Measurements from ENCODE around the gene LNX1.

The LNX1 gene

GRCh38 chr4:53598901-53599300, 7.6 kb upstream of the LNX1 start:
- no peak for DNase-seq

- DNase-seq, result no peak
These were observed 7.2 kb upstream of the LNX1 start for GRCh38 chr4:53598483-53598882.

- DNase-seq, result no peak
These were observed 5.6 kb upstream of the LNX1 start for GRCh38 chr4:53596901-53597300.

GRCh38 chr4:53595834-53596233, 4.5 kb upstream of the LNX1 start:
- no peak for DNase-seq

GRCh38 chr4:53595204-53595603, 3.9 kb upstream of the LNX1 start:
- DNase-seq, result no peak

- DNase-seq, result no peak
These were observed 2.5 kb upstream of the LNX1 start for GRCh38 chr4:53593765-53594164.

- DNase-seq, result no peak
These were observed 1.6 kb upstream of the LNX1 start for GRCh38 chr4:53592686-53593501.

- no peak for DNase-seq
These were observed 836 bp upstream of the LNX1 start for GRCh38 chr4:53592122-53592521.

- DNase-seq, result no peak
These were observed 1.1 kb downstream of the LNX1 start for GRCh38 chr4:53590187-53590586.

GRCh38 chr4:53589511-53589910, 1.8 kb downstream of the LNX1 start:
- no peak for DNase-seq

- no peak for DNase-seq
These were observed 4.2 kb downstream of the LNX1 start for GRCh38 chr4:53587135-53587534.

- DNase-seq, result no peak
These were observed 5.0 kb downstream of the LNX1 start for GRCh38 chr4:53586121-53586816.

GRCh38 chr4:53584658-53585057, 6.6 kb downstream of the LNX1 start:
- no peak for DNase-seq

GRCh38 chr4:53583513-53583912, 7.8 kb downstream of the LNX1 start:
- no peak for DNase-seq

GRCh38 chr4:53582194-53582593, 9.1 kb downstream of the LNX1 start:
- no peak for DNase-seq

- no peak for DNase-seq
These were observed 11.0 kb downstream of the LNX1 start for GRCh38 chr4:53580274-53580673.

- no peak for DNase-seq
These were observed 11.5 kb downstream of the LNX1 start for GRCh38 chr4:53579826-53580225.

GRCh38 chr4:53576676-53577372, 14.5 kb downstream of the LNX1 start:
- DNase-seq, result no peak

- DNase-seq, result no peak
These were observed 15.1 kb downstream of the LNX1 start for GRCh38 chr4:53576071-53576617.

- DNase-seq, result no peak
These were observed 15.7 kb downstream of the LNX1 start for GRCh38 chr4:53575552-53575951.

GRCh38 chr4:53574528-53574927, 16.8 kb downstream of the LNX1 start:
- no peak for DNase-seq

GRCh38 chr4:53573696-53574095, 17.6 kb downstream of the LNX1 start:
- DNase-seq, result no peak

- DNase-seq, result no peak
These were observed 18.7 kb downstream of the LNX1 start for GRCh38 chr4:53572600-53572994.

Measured in stimulated activated CD4-positive, alpha-beta T cell treated with anti-CD3 and anti-CD28 coated beads, Interleukin-15, amount 100 ng/mL, for 24 hours (primary cell).